ENCODE results near the gene DUXA. TPM values are rescaled to one million over a fixed set of nuclear protein-coding genes. Genes with fewer than 3 reads are reported as not detected.
"Not testable (repeated sequence)": the region's sequence is repeated elsewhere in the genome, so short reads cannot be mapped to it uniquely, and the experiment has no call there.

The DUXA gene
- total RNA-seq, 2 experiments from 2014 or later: not detected

DNA sequence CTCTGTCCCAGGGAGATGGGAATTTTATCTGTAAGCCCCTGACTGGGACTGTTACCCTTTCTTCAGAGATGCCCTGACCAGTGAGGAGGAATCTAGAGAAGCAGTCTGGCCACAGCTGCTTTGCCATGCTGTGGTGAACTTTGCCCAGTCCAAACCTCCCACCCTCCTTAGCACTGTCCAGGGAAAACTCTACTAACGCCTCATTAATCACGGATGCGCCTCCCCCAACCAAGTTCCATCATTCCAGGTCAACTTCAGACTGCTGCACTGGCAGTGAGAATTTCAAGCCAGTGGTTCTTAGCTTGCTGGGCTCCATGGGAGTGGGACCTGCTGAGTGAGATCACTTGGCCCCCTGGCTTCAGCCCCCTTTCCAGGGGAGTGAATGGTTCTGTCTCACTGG is 39.9 kb downstream of the DUXA start:
- not testable (repeated sequence) for H3K27ac Mint-ChIP-seq, H3K9me3 Mint-ChIP-seq, DNase-seq, H3K4me3 Mint-ChIP-seq, H3K4me1 Mint-ChIP-seq, H3K36me3 Mint-ChIP-seq
- H3K27me3 Mint-ChIP-seq: peaks cover 44% of the 10 kb centered on the region

DNA sequence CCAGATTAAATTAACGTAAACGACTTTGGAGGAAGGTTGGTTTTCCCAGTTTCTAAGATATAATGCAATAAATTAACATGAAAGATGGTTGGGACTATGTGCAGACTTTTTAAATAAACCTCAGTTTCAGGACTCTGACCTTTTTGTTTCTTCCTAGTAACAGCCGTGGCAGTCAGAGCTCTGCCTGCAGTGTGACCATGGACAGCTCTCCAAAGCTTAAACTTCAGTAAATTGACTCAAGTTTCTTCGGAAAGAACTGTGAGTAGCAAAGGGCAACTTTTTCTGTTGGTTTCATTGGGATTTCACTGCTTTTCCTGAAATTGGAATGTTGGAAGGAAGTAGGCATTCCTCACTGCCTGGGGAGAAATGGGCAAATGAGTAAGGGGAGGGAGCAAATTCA is 43.4 kb downstream of the DUXA start:
- Mint-ChIP-seq H3K27me3 (peaks cover 39% of the 10 kb centered on the region), H3K36me3 (no peaks in the 10 kb centered on the region), H3K27ac (no peak overlapping the region), H3K4me3 (no peak overlapping the region), H3K9me3 (peaks cover 9% of the 10 kb centered on the region), H3K4me1 (no peaks in the 10 kb centered on the region)
- no peak for DNase-seq

DNA sequence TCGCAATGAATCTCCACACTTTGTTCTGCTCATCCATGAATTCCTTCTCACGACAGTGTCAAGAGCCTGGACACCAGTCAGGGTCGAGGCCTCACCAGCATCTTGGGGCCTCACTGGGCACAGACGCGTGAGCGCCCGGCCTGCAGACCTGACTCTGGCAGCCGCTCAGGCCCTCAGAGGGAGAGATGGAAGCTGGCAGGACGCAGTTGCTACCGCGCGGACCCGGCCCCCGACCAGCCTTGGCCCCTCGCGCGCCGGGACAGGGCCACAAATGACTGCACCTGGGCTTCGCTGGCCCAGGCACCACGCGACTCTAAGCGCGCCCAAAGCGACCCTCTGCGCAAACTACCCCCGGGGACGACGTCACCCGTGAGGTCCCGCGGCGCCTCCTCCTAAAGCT is 48.4 kb downstream of the DUXA start:
- H3K36me3 Mint-ChIP-seq: peaks cover under 1% of the 10 kb centered on the region
- no peak for DNase-seq
- H3K9me3 Mint-ChIP-seq: peaks cover 24% of the 10 kb centered on the region
- H3K4me1 Mint-ChIP-seq: no peaks in the 10 kb centered on the region
- peaks cover 11% of the 10 kb centered on the region for H3K27me3 Mint-ChIP-seq
- H3K4me3 Mint-ChIP-seq: no peak overlapping the region
- H3K27ac Mint-ChIP-seq: no peak overlapping the region

GRCh38 chr19:57113501-57113900 is 53.8 kb downstream of the DUXA start:
- not testable (repeated sequence) for H3K4me3 Mint-ChIP-seq, DNase-seq, H3K27ac Mint-ChIP-seq, H3K36me3 Mint-ChIP-seq, H3K4me1 Mint-ChIP-seq, H3K27me3 Mint-ChIP-seq
- H3K9me3 Mint-ChIP-seq: peaks cover 47% of the 10 kb centered on the region

DNA sequence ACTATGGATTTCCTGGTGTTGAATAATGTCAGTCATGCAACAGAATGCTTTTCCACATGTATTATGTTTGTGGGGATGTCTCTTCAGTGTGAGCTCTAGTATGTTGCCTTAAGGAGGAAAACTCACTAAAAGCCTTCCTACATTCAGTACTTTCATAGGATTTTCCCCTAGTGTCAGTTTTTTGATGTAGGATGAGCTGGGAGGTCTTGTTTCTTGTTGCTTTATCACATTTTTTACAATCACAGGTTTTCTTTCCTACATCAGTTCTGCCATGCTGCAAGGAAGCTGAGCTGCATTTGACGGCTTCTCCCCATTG is 56.0 kb downstream of the DUXA start:
- no peak overlapping the region for H3K4me3 Mint-ChIP-seq
- H3K27ac Mint-ChIP-seq: no peak overlapping the region
- DNase-seq: no peak
- H3K27me3 Mint-ChIP-seq: peaks cover 16% of the 10 kb centered on the region
- H3K36me3 Mint-ChIP-seq: peaks cover 11% of the 10 kb centered on the region
- no peaks in the 10 kb centered on the region for H3K4me1 Mint-ChIP-seq
- peaks cover 47% of the 10 kb centered on the region for H3K9me3 Mint-ChIP-seq

GRCh38 chr19:57110592-57111328 is 56.5 kb downstream of the DUXA start:
- Mint-ChIP-seq H3K36me3 (peaks cover 11% of the 10 kb centered on the region), H3K9me3 (peaks cover 45% of the 10 kb centered on the region), H3K4me3 (no peak overlapping the region), H3K27ac (no peak overlapping the region), H3K27me3 (peaks cover 18% of the 10 kb centered on the region), H3K4me1 (no peaks in the 10 kb centered on the region)
- no peak for DNase-seq

GRCh38 chr19:57106722-57107235 is 60.5 kb downstream of the DUXA start:
- Mint-ChIP-seq H3K9me3 (peaks cover 18% of the 10 kb centered on the region), H3K36me3 (peaks cover 4% of the 10 kb centered on the region)

DNA sequence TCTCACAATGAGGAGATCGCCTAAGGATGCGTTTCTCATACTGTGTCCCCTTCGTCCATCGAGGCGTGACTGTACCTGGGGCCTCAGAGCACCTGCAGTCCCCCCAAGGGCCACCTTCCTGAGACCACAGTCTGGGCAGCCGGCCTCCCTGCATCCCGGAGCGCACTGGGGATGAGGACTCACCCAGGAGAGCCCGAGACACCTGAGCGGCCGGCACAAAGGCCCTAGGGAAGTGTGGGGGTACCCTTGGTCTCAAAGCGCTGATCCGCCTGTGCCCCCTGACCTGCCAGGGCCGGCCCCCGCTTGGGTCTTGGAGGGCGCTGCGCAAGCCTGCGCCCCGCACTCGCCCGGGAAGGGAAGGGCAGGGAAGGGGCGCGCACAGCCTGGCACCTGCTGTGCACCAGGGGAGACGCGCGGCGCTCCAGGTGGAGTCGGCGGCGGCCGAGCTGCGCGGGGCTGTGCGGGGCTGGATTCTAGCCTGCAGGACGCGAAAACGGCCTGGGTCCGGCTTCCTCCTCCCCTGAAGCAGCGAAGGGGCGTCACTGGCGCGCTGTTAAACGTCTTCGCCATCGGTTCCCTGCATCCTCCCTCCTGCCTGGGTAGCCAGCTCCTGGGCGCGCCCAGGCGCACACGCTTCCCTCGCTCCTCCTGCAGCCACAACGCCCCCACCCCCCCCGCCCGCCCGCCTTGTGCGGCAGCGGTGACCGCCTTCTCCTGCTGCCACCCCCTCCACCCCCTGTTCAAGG is 61.1 kb downstream of the DUXA start:
- no peak for DNase-seq
- Mint-ChIP-seq H3K4me1 (peaks cover 3% of the 10 kb centered on the region), H3K4me3 (no peak overlapping the region), H3K9me3 (peaks cover 12% of the 10 kb centered on the region), H3K27ac (no peak overlapping the region), H3K36me3 (peaks cover 4% of the 10 kb centered on the region), H3K27me3 (peaks cover 35% of the 10 kb centered on the region)

More at GRCh38 chr19:57106722-57107235, 60.5 kb downstream of the DUXA start:
- Mint-ChIP-seq H3K27me3 (peaks cover 35% of the 10 kb centered on the region), H3K4me1 (peaks cover 3% of the 10 kb centered on the region), H3K4me3 (no peak overlapping the region), H3K27ac (no peak overlapping the region)
- DNase-seq: no peak

Other genes starting within 250 kb of the DUXA start
- not detected for gene USP29, start 47.5 kb downstream of the DUXA start, total RNA-seq
- gene ZIM3, start 22.3 kb downstream of the DUXA start, total RNA-seq: not detected
- gene ZNF264, start 24.0 kb upstream of the DUXA start, total RNA-seq: 10 to 100 TPM; 20.0 to 21.7 TPM
- gene AURKC, start 63.5 kb upstream of the DUXA start, total RNA-seq: 1 to 10 TPM; 1.2 to 1.3 TPM
- 1 to 10 TPM; 9.7 TPM for gene ZNF805, start 73.1 kb upstream of the DUXA start, total RNA-seq
- gene ZNF460, start 113.0 kb upstream of the DUXA start, total RNA-seq: 10 to 100 TPM; 40.5 to 44.3 TPM
- gene ZNF543, start 153.0 kb upstream of the DUXA start, total RNA-seq: 1 to 10 TPM; 8.2 to 8.4 TPM
- 10 to 100 TPM; 10.3 to 10.5 TPM for gene ZNF304, start 183.8 kb upstream of the DUXA start, total RNA-seq
- 1 to 10 TPM; 6.3 to 8.2 TPM for gene TRAPPC2B, start 196.1 kb upstream of the DUXA start, total RNA-seq
- gene ZNF547, start 196.1 kb upstream of the DUXA start, total RNA-seq: 1 to 10 TPM; 1.6 to 1.8 TPM
- gene ZNF548, start 222.4 kb upstream of the DUXA start, total RNA-seq: 10 to 100 TPM; 17.4 to 18.5 TPM
- 10 to 100 TPM; 10.5 to 12.3 TPM for gene ZNF17, start 243.7 kb upstream of the DUXA start, total RNA-seq

Data from activated naive CD8-positive, alpha-beta T cell treated with anti-CD3 and anti-CD28 coated beads for 36 hours (primary cell).